ENCODE measurements around the gene SASH3.

- TF ChIP-seq CTCF (IDR thresholded peaks at IDR 0.05): no peak
- no peak for TF ChIP-seq POLR2AphosphoS5 (IDR thresholded peaks at IDR 0.05)
Observed at GRCh38 chrX:129788527-129788926, 8.8 kb downstream of the SASH3 start.
